GM23248 (cell line): ENCODE measurements around the gene UBE2E3.

Source experiments
- EZH2 ChIP-seq: fragments of 200-600 bp; sonication (generic); IDR thresholded peaks from 2 replicates; pipeline ENCODE4 v1.6.1; 2018; ENCODE audit warnings: antibody characterized with exemption, mild to moderate bottlenecking; ENCODE audit not compliant: insufficient read depth, poor library complexity, severe bottlenecking
- EZH2phosphoT487 ChIP-seq: fragments of 200-600 bp; sonication (generic); IDR thresholded peaks from 2 replicates; pipeline ENCODE4 v1.6.1; 2018; ENCODE audit warnings: antibody characterized with exemption, moderate library complexity, mild to moderate bottlenecking, low read depth; ENCODE audit not compliant: insufficient read depth

DNA sequence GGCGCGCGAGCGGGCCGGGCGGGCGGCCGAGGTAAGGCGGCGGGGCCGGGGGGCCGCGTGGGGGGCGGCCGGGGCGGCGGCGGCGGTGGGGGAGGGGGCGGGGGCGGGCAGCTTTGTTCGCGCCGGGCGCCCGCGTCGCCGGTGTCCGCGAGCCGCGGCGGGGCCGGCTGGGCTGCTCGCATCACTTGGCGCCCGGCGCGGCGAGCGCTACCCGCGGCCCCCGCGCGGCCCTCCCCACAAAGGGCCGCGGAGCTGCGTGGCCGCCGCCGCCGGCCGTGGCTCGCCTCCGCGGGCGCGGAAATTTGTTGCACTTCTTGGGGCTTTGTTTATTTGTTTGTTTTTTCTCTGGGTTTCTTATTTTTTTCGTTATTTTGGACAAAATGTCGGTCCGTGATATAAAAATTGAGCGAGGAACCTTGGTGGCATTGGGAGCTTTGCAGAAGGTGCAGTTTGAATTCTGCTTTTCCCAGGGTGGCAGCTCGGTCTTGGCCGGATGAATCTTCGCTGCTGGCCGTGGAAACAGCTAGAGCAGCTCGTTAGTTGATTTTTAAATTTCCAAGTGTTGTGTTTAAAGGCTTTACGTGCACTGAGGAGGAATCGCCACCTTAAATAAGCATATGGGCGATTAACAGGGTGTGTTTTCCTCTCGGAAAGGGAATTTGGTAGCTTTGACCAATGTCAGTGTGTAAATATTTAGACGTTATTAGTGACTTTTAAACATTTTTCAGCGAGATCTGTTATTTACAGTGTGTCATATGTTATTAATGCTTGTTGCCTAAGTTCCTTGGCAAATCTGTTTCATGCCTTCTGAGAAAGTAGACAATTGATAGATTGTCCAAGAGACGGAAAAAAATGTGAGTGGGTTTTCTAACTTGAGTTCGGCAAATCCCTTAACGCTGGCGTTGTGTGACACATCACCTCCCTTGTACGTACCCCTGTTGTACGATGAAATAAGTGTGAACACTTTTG is 822 bp downstream of the UBE2E3 start:
- no peak for TF ChIP-seq EZH2
- TF ChIP-seq EZH2phosphoT487 = no peak
